H1 (cell line): Measurements from ENCODE around the gene LRRTM4. TPM values are rescaled to one million over a fixed set of nuclear protein-coding genes. Genes with fewer than 3 reads are reported as not detected.
"Not testable (repeated sequence)": the region's sequence is repeated elsewhere in the genome, so short reads cannot be mapped to it uniquely, and the experiment has no call there.

Experiments
- CTCF ChIA-PET: fragments of 300-600 bp; sonication (Branson Sonifier 250); formaldehyde crosslinking; loops from one replicate; lab custom pipeline; 2021; ENCODE audit not compliant: partially characterized antibody; lab: Charles Lee
- POLR2A ChIA-PET: fragments of 300-600 bp; sonication (Branson Sonifier 250); formaldehyde crosslinking; loops from one replicate; lab custom pipeline; 2021; ENCODE audit warnings: inconsistent platforms; ENCODE audit not compliant: partially characterized antibody; lab: Charles Lee
- DNase-seq, 2 experiments: peaks; one replicate each; pipeline versions ENCODE4 v3.0.0 to v3.0.0-alpha.2; 2010 to 2022; ENCODE audit warnings: low spot score in 2 of 2, low read depth in 1 of 2, mixed read lengths in 1 of 2
- FAIRE-seq: peaks from 2 replicates; lab custom pipeline; 2011; peaks lifted over from hg19 to GRCh38; lab: Jason Lieb, UNC
- H2AFZ ChIP-seq: 2 replicates; pipeline ENCODE4 v1.8.1; 2012; ENCODE audit warnings: low read length, inconsistent platforms
- H2AK5ac ChIP-seq: 2 replicates; pipeline ENCODE4 v1.6.1; 2013; ENCODE audit warnings: low read depth, low read length
- H2BK120ac ChIP-seq: replicated peaks from 2 replicates; pipeline ENCODE3; 2013; ENCODE audit warnings: low read depth, low read length, inconsistent platforms
- H2BK12ac ChIP-seq: 2 replicates; pipeline ENCODE4 v1.6.1; 2013; ENCODE audit warnings: low read depth, low read length
- H2BK15ac ChIP-seq: 2 replicates; pipeline ENCODE4 v1.6.1; 2013; ENCODE audit warnings: low read length
- H2BK20ac ChIP-seq: 2 replicates; pipeline ENCODE4 v1.6.1; 2013; ENCODE audit warnings: low read length
- H2BK5ac ChIP-seq: 2 replicates; pipeline ENCODE4 v1.6.1; 2013; ENCODE audit warnings: low read depth, low read length
- H3K14ac ChIP-seq: 2 replicates; pipeline ENCODE4 v1.6.1; 2013; ENCODE audit warnings: inconsistent platforms; ENCODE audit not compliant: insufficient read length
- H3K18ac ChIP-seq: 2 replicates; pipeline ENCODE4 v1.6.1; 2013; ENCODE audit warnings: low read length; ENCODE audit errors: extremely low read depth
- H3K23ac ChIP-seq: 2 replicates; pipeline ENCODE4 v1.6.1; 2013; ENCODE audit warnings: inconsistent platforms; ENCODE audit not compliant: insufficient read length
- H3K23me2 ChIP-seq: 2 replicates; pipeline ENCODE4 v1.6.1; 2013; ENCODE audit warnings: low read depth, low read length
- H3K27ac ChIP-seq: 2 replicates; pipeline ENCODE4 v1.6.1; 2011; ENCODE audit warnings: low read depth, low read length, inconsistent platforms
- H3K27me3 ChIP-seq, 4 experiments: replicated peaks in 1 of 4; 1 replicate in 1 of 4; 2 replicates in 3 of 4; pipeline versions ENCODE4 v1.6.1 to v1.8.1; 2011 to 2013; ENCODE audit warnings: low read length in 3 of 4, mild to moderate bottlenecking in 3 of 4, inconsistent platforms in 2 of 4, mixed read lengths in 2 of 4, moderate library complexity in 1 of 4; ENCODE audit not compliant: control insufficient read depth in 3 of 4, insufficient read depth in 3 of 4; ENCODE audit errors: extremely low read depth in 1 of 4
- H3K36me3 ChIP-seq, 4 experiments: 2 replicates each; pipeline versions ENCODE4 v1.6.1 to v1.8.1; 2011 to 2013; ENCODE audit warnings: mild to moderate bottlenecking in 4 of 4, low read length in 3 of 4, moderate library complexity in 2 of 4, control low read depth in 1 of 4, inconsistent platforms in 1 of 4; ENCODE audit not compliant: insufficient read depth in 4 of 4, control insufficient read depth in 2 of 4
- H3K4ac ChIP-seq: replicated peaks from 2 replicates; pipeline ENCODE3; 2013; ENCODE audit warnings: low read length, low read depth, mixed read lengths, inconsistent platforms; ENCODE audit not compliant: insufficient read length
- H3K4me1 ChIP-seq, 4 experiments: replicated peaks in 1 of 4; 1 replicate in 1 of 4; 2 replicates in 3 of 4; pipeline versions ENCODE4 v1.6.1 to v1.8.1; 2011 to 2013; ENCODE audit warnings: low read length in 3 of 4, inconsistent platforms in 2 of 4, mixed read lengths in 1 of 4; ENCODE audit not compliant: insufficient read depth in 4 of 4, control insufficient read depth in 3 of 4
- H3K4me2 ChIP-seq, 2 experiments: 2 replicates each; pipeline versions ENCODE4 v1.6.1 to v1.8.1; 2011 to 2013; ENCODE audit warnings: low read depth in 2 of 2, low read length in 2 of 2, control low read depth in 1 of 2, inconsistent platforms in 1 of 2, mild to moderate bottlenecking in 1 of 2; ENCODE audit not compliant: insufficient read depth in 1 of 2
- H3K4me3 ChIP-seq, 4 experiments: fragments of 200-600, 300-600 bp in 1 of 4; sonication (generic), shearing (Covaris generic), sonication (Bioruptor Twin) in 1 of 4; 2 replicates each; pipeline versions ENCODE4 v1.5.1 to v1.8.1; 2011 to 2016; ENCODE audit warnings: low read length in 4 of 4, low read depth in 3 of 4, control low read depth in 2 of 4, inconsistent platforms in 2 of 4, mild to moderate bottlenecking in 2 of 4, mixed read lengths in 1 of 4, moderate library complexity in 1 of 4; ENCODE audit not compliant: insufficient read depth in 2 of 4; ENCODE audit errors: extremely low read depth in 1 of 4
- H3K56ac ChIP-seq: replicated peaks from 2 replicates; pipeline ENCODE3; 2013; ENCODE audit warnings: low read depth, mild to moderate bottlenecking, mixed read lengths, low read length, inconsistent platforms; ENCODE audit not compliant: insufficient read length
- H3K79me1 ChIP-seq: 2 replicates; pipeline ENCODE4 v1.6.1; 2013; ENCODE audit warnings: low read depth, low read length, control low read depth
- H3K79me2 ChIP-seq, 2 experiments: 2 replicates each; pipeline versions ENCODE4 v1.6.1 to v1.8.1; 2012 to 2013; ENCODE audit warnings: low read length in 2 of 2, mild to moderate bottlenecking in 2 of 2, inconsistent platforms in 1 of 2; ENCODE audit not compliant: insufficient read depth in 2 of 2, control insufficient read depth in 1 of 2
- H3K9ac ChIP-seq, 4 experiments: replicated peaks in 1 of 4; 1 replicate in 1 of 4; 2 replicates in 3 of 4; pipeline versions ENCODE4 v1.6.1 to v1.8.1; 2011 to 2013; ENCODE audit warnings: low read depth in 3 of 4, low read length in 3 of 4, control low read depth in 2 of 4, mild to moderate bottlenecking in 2 of 4, moderate library complexity in 2 of 4, inconsistent platforms in 1 of 4; ENCODE audit errors: extremely low read depth in 1 of 4
- H3K9me3 ChIP-seq, 2 experiments: 2 replicates each; pipeline versions ENCODE4 v1.6.1 to v1.8.1; 2012 to 2013; ENCODE audit warnings: mild to moderate bottlenecking in 2 of 2, moderate library complexity in 2 of 2, control low read depth in 1 of 2, inconsistent platforms in 1 of 2, low read depth in 1 of 2, low read length in 1 of 2, mixed read lengths in 1 of 2; ENCODE audit not compliant: insufficient read depth in 2 of 2
- H4K20me1 ChIP-seq, 2 experiments: replicated peaks in 1 of 2; 2 replicates each; pipeline versions ENCODE3 to v1.8.1; 2011 to 2013; ENCODE audit warnings: inconsistent platforms in 2 of 2, low read length in 2 of 2, mild to moderate bottlenecking in 1 of 2; ENCODE audit not compliant: insufficient read depth in 2 of 2, control insufficient read depth in 1 of 2
- H4K5ac ChIP-seq: 2 replicates; pipeline ENCODE4 v1.6.1; 2013; ENCODE audit warnings: low read length, low read depth, mixed read lengths, inconsistent platforms; ENCODE audit not compliant: insufficient read length
- H4K8ac ChIP-seq: 2 replicates; pipeline ENCODE4 v1.8.0; 2013; ENCODE audit warnings: mild to moderate bottlenecking, moderate library complexity, low read length, inconsistent platforms; ENCODE audit not compliant: insufficient read depth; ENCODE audit errors: extremely low read depth
- H4K91ac ChIP-seq: replicated peaks from 2 replicates; pipeline ENCODE3; 2013; ENCODE audit warnings: low read length, mixed read lengths, inconsistent platforms; ENCODE audit not compliant: insufficient read length
- WGBS, 2 experiments: shearing (Covaris generic) in 1 of 2; methylation state at CpG; one replicate each; pipeline versions ENCODE4 v1.1.6 to v1.1.7; 2013 to 2015; ENCODE audit warnings: low lambda C conversion rate in 2 of 2, mixed read lengths in 2 of 2, inconsistent platforms in 1 of 2, low coverage in 1 of 2, missing lambda C conversion rate in 1 of 2; ENCODE audit not compliant: insufficient replicate concordance in 2 of 2, insufficient coverage in 1 of 2, insufficient read length in 1 of 2; ENCODE audit errors: extremely low coverage in 1 of 2, missing lambda C conversion rate in 1 of 2; 5-methylcytosine and 5-hydroxymethylcytosine counted together
- polyA plus RNA-seq, 7 experiments: library from polyadenylated mRNA; depleted of rRNA in 3 of 7; stranded (reverse) in 5 of 7; unstranded in 2 of 7; fragments of >200 nt in 5 of 7; fragments of 200-250 nt in 2 of 7; gene quantifications; 1 replicate in 5 of 7; 2 replicates in 1 of 7; 4 replicates in 1 of 7; pipeline versions ENCODE4 v1.2.1 to v1.2.3, GENCODE V29; 2011 to 2013; ENCODE audit warnings: missing spikeins in 2 of 7, mixed read lengths in 2 of 7
- total RNA-seq: library from RNA; stranded (reverse); fragmentation: NEBNext Ultra II Directional; extraction: Animal tissue kit (Norgen Biotek cat#: 25700); gene quantifications from 2 replicates; pipeline ENCODE4 v1.2.1, GENCODE V29; 2021

LRRTM4 gene
- total and polyA plus RNA-seq, 2 of the 8 experiments (the other 6 are each of a cell fraction or from before 2014, with no cell fraction given): 3.6 to 9.5 TPM

DNA sequence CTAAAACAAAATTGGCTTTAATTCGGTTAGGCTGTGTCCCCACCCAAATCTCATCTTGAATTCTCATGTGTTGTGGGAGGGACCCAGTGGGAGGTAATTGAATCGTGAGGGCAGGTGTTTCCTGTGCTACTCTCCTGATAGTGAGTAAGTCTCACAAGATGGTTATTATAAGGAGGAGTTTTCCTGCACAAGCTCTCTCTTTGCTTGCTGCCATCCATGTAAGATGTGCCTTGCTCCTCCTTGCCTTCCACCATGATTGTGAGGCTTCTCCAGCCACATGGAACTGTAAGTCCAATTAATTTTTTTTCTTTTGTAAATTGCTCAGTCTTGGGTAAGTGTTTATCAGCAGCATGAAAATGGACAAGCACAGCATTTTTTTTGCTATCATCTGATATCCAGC, 476.7 kb downstream of the LRRTM4 start:
- 80% methylated on average over 2 of the region's 2 CpGs; no CpG with 5 or more reads in 1 of the 2 experiments for WGBS, 2 experiments
- POLR2A ChIA-PET: not testable (repeated sequence)

More for the DNA sequence above, 476.7 kb downstream of the LRRTM4 start:
- H2BK5ac ChIP-seq, H3K36me3 ChIP-seq, H3K9me3 ChIP-seq, H3K14ac ChIP-seq, H3K27me3 ChIP-seq, H3K23me2 ChIP-seq, H2BK15ac ChIP-seq, H4K91ac ChIP-seq, H3K23ac ChIP-seq, H4K20me1 ChIP-seq, H3K79me1 ChIP-seq, H3K79me2 ChIP-seq, H2AFZ ChIP-seq, H3K9ac ChIP-seq, H3K27ac ChIP-seq, H2BK120ac ChIP-seq, H3K4me2 ChIP-seq, H4K8ac ChIP-seq, H3K4me1 ChIP-seq, H4K5ac ChIP-seq, H2BK12ac ChIP-seq, H2BK20ac ChIP-seq, H2AK5ac ChIP-seq, H3K4ac ChIP-seq, H3K4me3 ChIP-seq, CTCF ChIA-PET, H3K56ac ChIP-seq, FAIRE-seq, H3K18ac ChIP-seq, DNase-seq: not testable (repeated sequence)
